ENCODE data around the gene GPR137B. TPM values are rescaled to one million over a fixed set of nuclear protein-coding genes. Genes with fewer than 3 reads are reported as not detected.
A peak's percentile ranks its signal among the peaks of the same experiment; 100 is the strongest.

Gene GPR137B
- total and polyA plus RNA-seq, 8 donors = 0.95 to 9.8 (median 2.6) TPM

DNA sequence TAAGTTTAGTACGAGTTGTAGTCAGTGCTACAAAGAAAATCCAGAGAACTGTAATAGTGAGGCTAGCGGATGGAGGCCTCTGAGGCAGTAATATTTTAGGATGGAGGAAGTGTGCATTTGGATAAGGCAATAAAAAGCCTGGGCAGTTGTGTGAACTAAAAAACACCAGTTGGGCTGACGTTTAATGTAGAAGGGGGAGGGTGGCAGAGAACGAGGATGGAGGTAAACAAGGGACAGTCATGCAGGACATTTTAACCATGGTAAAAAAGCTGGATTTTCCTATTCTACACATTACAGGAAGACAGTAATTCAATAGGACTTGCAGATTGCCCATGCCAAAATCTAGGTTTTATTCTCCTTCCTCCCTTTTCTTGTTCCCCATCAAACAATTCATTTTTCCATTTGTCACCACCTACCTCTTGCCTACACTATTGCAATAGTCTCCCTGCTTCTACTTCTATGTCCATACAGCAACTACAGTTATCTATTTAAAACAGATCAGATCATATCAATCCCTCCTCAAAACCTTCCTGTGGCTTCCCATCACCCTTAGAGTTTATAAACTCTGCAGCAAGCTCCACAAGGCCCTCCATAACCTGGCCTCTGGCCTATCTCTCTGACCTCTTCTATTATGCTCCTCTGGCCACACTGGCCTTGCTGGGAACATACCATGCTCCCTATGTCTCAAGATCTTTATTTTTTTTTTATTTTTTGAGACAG, 111.7 kb downstream of the GPR137B start:
- 38 to 51% methylated on average over 4 of the region's 4 CpGs for WGBS, 2 donors
- peaks cover 0 to 11% (median 3%) of the 10 kb centered on the region in 3 donors for H3K36me3 ChIP-seq
- no peaks in the 10 kb centered on the region for H3K9me3 ChIP-seq
- no peak overlapping the region for H3K4me3 ChIP-seq
- ATAC-seq (peak in 3 of 4 donors; percentile 21 to 41 (median 25)), DNase-seq (no peak), FAIRE-seq (no peak)
- H3K4me1 ChIP-seq = peaks cover 11 to 32% (median 26%) of the 10 kb centered on the region in 3 donors
- H3K27ac ChIP-seq = no peak overlapping the region
- H3K27me3 ChIP-seq = no peaks in the 10 kb centered on the region
- intact Hi-C loops (cut with DNase I) = no loop called here
- TF ChIP-seq, protein P1, sequence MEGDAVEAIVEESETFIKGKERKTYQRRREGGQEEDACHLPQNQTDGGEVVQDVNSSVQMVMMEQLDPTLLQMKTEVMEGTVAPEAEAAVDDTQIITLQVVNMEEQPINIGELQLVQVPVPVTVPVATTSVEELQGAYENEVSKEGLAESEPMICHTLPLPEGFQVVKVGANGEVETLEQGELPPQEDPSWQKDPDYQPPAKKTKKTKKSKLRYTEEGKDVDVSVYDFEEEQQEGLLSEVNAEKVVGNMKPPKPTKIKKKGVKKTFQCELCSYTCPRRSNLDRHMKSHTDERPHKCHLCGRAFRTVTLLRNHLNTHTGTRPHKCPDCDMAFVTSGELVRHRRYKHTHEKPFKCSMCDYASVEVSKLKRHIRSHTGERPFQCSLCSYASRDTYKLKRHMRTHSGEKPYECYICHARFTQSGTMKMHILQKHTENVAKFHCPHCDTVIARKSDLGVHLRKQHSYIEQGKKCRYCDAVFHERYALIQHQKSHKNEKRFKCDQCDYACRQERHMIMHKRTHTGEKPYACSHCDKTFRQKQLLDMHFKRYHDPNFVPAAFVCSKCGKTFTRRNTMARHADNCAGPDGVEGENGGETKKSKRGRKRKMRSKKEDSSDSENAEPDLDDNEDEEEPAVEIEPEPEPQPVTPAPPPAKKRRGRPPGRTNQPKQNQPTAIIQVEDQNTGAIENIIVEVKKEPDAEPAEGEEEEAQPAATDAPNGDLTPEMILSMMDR (IDR thresholded peaks at IDR 0.05) = no peak

- Histone ChIP-seq H3K27ac (no peak overlapping the region), H3K27me3 (no peaks in the 10 kb centered on the region), H3K9me3 (no peaks in the 10 kb centered on the region), H3K4me1 (peaks cover 11 to 26% (median 24%) of the 10 kb centered on the region in 3 donors), H3K36me3 (peaks cover 0 to 7% (median 3%) of the 10 kb centered on the region in 3 donors), H3K4me3 (no peak overlapping the region)
- DNase-seq (no peak), FAIRE-seq (no peak), ATAC-seq (peak in 2 of 4 donors; percentile 16 to 20)
- TF ChIP-seq, protein P1 (IDR thresholded peaks at IDR 0.05) = no peak
- intact Hi-C loops (cut with DNase I) = no loop called here
Observed at GRCh38 chr1:236257216-236257615, 114.9 kb downstream of the GPR137B start.

GRCh38 chr1:236258114-236258622, 115.8 kb downstream of the GPR137B start:
- H3K9me3 ChIP-seq = no peaks in the 10 kb centered on the region
- no peaks in the 10 kb centered on the region for H3K27me3 ChIP-seq
- no peak overlapping the region for H3K27ac ChIP-seq
- FAIRE-seq = no peak
- H3K4me1 ChIP-seq = peaks cover 7 to 24% (median 18%) of the 10 kb centered on the region in 3 donors
- intact Hi-C loops (cut with DNase I) = no loop called here
- no peak for ATAC-seq
- H3K36me3 ChIP-seq = peaks cover 0 to 14% (median 3%) of the 10 kb centered on the region in 3 donors
- 79 to 83% methylated on average over 4 of the region's 4 CpGs for WGBS, 2 donors
- no peak for DNase-seq
- no peak overlapping the region for H3K4me3 ChIP-seq
- TF ChIP-seq, protein P1 (IDR thresholded peaks at IDR 0.05) = no peak

Other genes with a start within 250 kb of the GPR137B start
- gene NID1, start 77.4 kb upstream of the GPR137B start, total RNA-seq = 10 to 100 TPM in 3 of 6 donors, 1 to 10 TPM in 3; 3.6 to 28.2 (median 10.3) TPM
- gene NID1, start 77.4 kb upstream of the GPR137B start, polyA plus RNA-seq = 1 to 10 TPM; 4.3 to 7.6 TPM
- 100 to 1,000 TPM in 3 of 6 donors, 10 to 100 TPM in 3; 94.9 to 153 (median 100) TPM for gene ERO1B, start 139.4 kb downstream of the GPR137B start, total RNA-seq
- gene ERO1B, start 139.4 kb downstream of the GPR137B start, polyA plus RNA-seq = 100 to 1,000 TPM in 1 of 2 donors, 10 to 100 TPM in 1; 84.5 to 225 TPM